ENCODE results near the gene SUSD2. TPM values are rescaled to one million over a fixed set of nuclear protein-coding genes. Genes with fewer than 3 reads are reported as not detected.

The SUSD2 gene
- total RNA-seq, 1 donor from 2014 or later: under 0.01 TPM

- FAIRE-seq: no peak
- TF ChIP-seq CTCF (IDR thresholded peaks at IDR 0.05; ENCODE audit: insufficient read depth, low read length, severe bottlenecking): no peak
Measured at GRCh38 chr22:24216541-24217209, 35.4 kb downstream of the SUSD2 start.

GRCh38 chr22:24217384-24217783 lies 36.1 kb downstream of the SUSD2 start:
- Histone ChIP-seq H3K27me3 (ENCODE audit: control insufficient read depth, insufficient read depth, low read length) (no peaks in the 10 kb centered on the region), H3K36me3 (ENCODE audit: control insufficient read depth, insufficient read depth, low read length) (no peaks in the 10 kb centered on the region), H3K4me3 (ENCODE audit: low read depth, low read length) (no peak overlapping the region)
- FAIRE-seq (no peak), DNase-seq (ENCODE audit: low read depth) (no peak)
- no peak for TF ChIP-seq CTCF (IDR thresholded peaks at IDR 0.05; ENCODE audit: insufficient read depth, low read length, severe bottlenecking)

More at GRCh38 chr22:24216541-24217209, 35.4 kb downstream of the SUSD2 start:
- Histone ChIP-seq H3K4me3 (ENCODE audit: low read depth, low read length) (no peak overlapping the region), H3K27me3 (ENCODE audit: control insufficient read depth, insufficient read depth, low read length) (no peaks in the 10 kb centered on the region), H3K36me3 (ENCODE audit: control insufficient read depth, insufficient read depth, low read length) (no peaks in the 10 kb centered on the region)
- DNase-seq (ENCODE audit: low read depth): no peak

DNA sequence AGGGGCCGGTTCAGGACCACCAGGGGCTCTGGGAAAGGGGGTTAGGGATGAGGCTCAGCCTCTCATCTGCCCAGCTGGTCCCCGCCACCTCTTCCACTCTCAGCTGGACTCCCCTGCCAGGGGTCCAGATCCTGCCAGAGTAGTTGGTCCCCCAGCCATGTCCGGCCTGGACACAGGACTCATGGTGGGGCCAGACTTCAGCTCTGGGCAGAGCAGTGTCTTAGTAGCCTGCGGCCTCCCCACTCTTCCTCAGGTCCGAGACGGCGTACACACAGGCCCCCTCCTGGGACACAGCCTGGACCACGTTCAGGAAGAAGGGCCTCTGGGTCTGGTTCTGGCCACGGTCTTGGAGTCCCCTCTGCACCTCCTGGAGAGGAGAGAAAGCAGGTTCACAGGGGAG lies 38.5 kb downstream of the SUSD2 start:
- no peak for TF ChIP-seq CTCF (IDR thresholded peaks at IDR 0.05; ENCODE audit: insufficient read depth, low read length, severe bottlenecking)
- no peak for DNase-seq (ENCODE audit: low read depth)
- no peak for FAIRE-seq
- Histone ChIP-seq H3K4me3 (ENCODE audit: low read depth, low read length) (no peak overlapping the region), H3K36me3 (ENCODE audit: control insufficient read depth, insufficient read depth, low read length) (no peaks in the 10 kb centered on the region), H3K27me3 (ENCODE audit: control insufficient read depth, insufficient read depth, low read length) (no peaks in the 10 kb centered on the region)

DNA sequence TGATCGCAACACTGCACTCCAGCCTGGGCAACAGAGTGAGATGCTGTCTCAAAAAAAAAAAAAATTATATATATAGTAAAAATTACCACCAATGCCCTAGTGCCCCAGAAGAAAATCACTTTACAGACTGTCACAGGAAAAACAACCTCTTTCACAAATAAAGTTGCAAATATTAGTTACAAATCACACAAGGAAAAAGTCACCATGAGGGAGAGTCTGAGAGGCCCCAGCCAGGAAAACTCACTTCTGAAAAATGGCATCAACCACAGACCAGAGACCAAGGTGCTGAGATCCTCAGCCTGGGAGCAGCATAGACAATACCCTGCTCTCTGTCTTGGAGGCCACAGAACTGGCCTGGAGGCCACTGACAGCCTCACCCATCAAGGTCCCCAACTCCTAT lies 43.2 kb downstream of the SUSD2 start:
- no peak for DNase-seq (ENCODE audit: low read depth)
- Histone ChIP-seq H3K27me3 (ENCODE audit: control insufficient read depth, insufficient read depth, low read length) (no peaks in the 10 kb centered on the region), H3K36me3 (ENCODE audit: control insufficient read depth, insufficient read depth, low read length) (no peaks in the 10 kb centered on the region), H3K4me3 (ENCODE audit: low read depth, low read length) (no peak overlapping the region)
- FAIRE-seq: no peak
- TF ChIP-seq CTCF (IDR thresholded peaks at IDR 0.05; ENCODE audit: insufficient read depth, low read length, severe bottlenecking): no peak

GRCh38 chr22:24225044-24225601 lies 43.8 kb downstream of the SUSD2 start:
- no peak for TF ChIP-seq CTCF (IDR thresholded peaks at IDR 0.05; ENCODE audit: insufficient read depth, low read length, severe bottlenecking)
- no peak for DNase-seq (ENCODE audit: low read depth)
- Histone ChIP-seq H3K4me3 (ENCODE audit: low read depth, low read length) (no peak overlapping the region), H3K36me3 (ENCODE audit: control insufficient read depth, insufficient read depth, low read length) (no peaks in the 10 kb centered on the region), H3K27me3 (ENCODE audit: control insufficient read depth, insufficient read depth, low read length) (no peaks in the 10 kb centered on the region)
- no peak for FAIRE-seq

- no peak for FAIRE-seq
- Histone ChIP-seq H3K36me3 (ENCODE audit: control insufficient read depth, insufficient read depth, low read length) (no peaks in the 10 kb centered on the region), H3K27me3 (ENCODE audit: control insufficient read depth, insufficient read depth, low read length) (no peaks in the 10 kb centered on the region), H3K4me3 (ENCODE audit: low read depth, low read length) (no peak overlapping the region)
- no peak for TF ChIP-seq CTCF (IDR thresholded peaks at IDR 0.05; ENCODE audit: insufficient read depth, low read length, severe bottlenecking)
- no peak for DNase-seq (ENCODE audit: low read depth)
Measured at GRCh38 chr22:24225951-24226350, 44.7 kb downstream of the SUSD2 start.

Measured in bronchial epithelial cell (primary cell).